ENCODE data around the gene MACF1. TPM values are rescaled to one million over a fixed set of nuclear protein-coding genes. Genes with fewer than 3 reads are reported as not detected.

MACF1 gene
- total RNA-seq, 1 experiment from 2014 or later = 104 TPM

GRCh38 chr1:39346872-39347271 is 142.4 kb downstream of the MACF1 start:
- intact Hi-C loops (cut with micrococcal nuclease; ENCODE audit: unreplicated experiment) = no loop called here
- H3K27me3 ChIP-seq (replicated peaks; ENCODE audit: control insufficient read depth, insufficient read depth, low read length) = no peaks in the 10 kb centered on the region
- BruUV-seq (replicated peaks) = no TSS peak
- H3K36me3 ChIP-seq (ENCODE audit: control insufficient read depth, insufficient read depth, low read length) = no peaks in the 10 kb centered on the region
- no peaks in the 10 kb centered on the region for H3K9me3 ChIP-seq
- no peak for DNase-seq
- H3K4me1 ChIP-seq = no peaks in the 10 kb centered on the region
- TF ChIP-seq CTCF (IDR thresholded peaks at IDR 0.05; ENCODE audit: insufficient read depth in 1 of 2, low read depth in 1 of 2, low read length in 1 of 2, severe bottlenecking in 1 of 2, unreplicated experiment in 1 of 2) = no peak
- no peak overlapping the region for H3K4me3 Mint-ChIP-seq (ENCODE audit: unreplicated experiment)
- no peaks in the 10 kb centered on the region for H3K27me3 Mint-ChIP-seq (ENCODE audit: insufficient read depth, unreplicated experiment)
- no peak overlapping the region for H3K4me3 ChIP-seq (ENCODE audit: low read depth, low read length)
- no peak overlapping the region for H3K27ac Mint-ChIP-seq (ENCODE audit: unreplicated experiment)
- ChIA-PET POLR2A (no interaction called here), CTCF (no interaction called here)
- peaks cover 68% of the 10 kb centered on the region for H3K36me3 Mint-ChIP-seq (ENCODE audit: insufficient read depth, unreplicated experiment)
- no peaks in the 10 kb centered on the region for H3K9me3 Mint-ChIP-seq (ENCODE audit: unreplicated experiment)
- no peaks in the 10 kb centered on the region for H3K4me1 Mint-ChIP-seq (ENCODE audit: low read depth, unreplicated experiment)

- CTCF ChIA-PET = no interaction called here
- no peaks in the 10 kb centered on the region for H3K4me1 Mint-ChIP-seq (ENCODE audit: low read depth, unreplicated experiment)
- no peak for DNase-seq
- no peak for TF ChIP-seq CTCF (IDR thresholded peaks at IDR 0.05; ENCODE audit: insufficient read depth in 1 of 2, low read depth in 1 of 2, low read length in 1 of 2, severe bottlenecking in 1 of 2, unreplicated experiment in 1 of 2)
- H3K4me3 Mint-ChIP-seq (ENCODE audit: unreplicated experiment) = no peak overlapping the region
- Histone ChIP-seq H3K9me3 (no peaks in the 10 kb centered on the region), H3K36me3 (ENCODE audit: control insufficient read depth, insufficient read depth, low read length) (peaks cover 2% of the 10 kb centered on the region), H3K4me3 (ENCODE audit: low read depth, low read length) (no peak overlapping the region), H3K27me3 (replicated peaks; ENCODE audit: control insufficient read depth, insufficient read depth, low read length) (no peaks in the 10 kb centered on the region), H3K4me1 (no peaks in the 10 kb centered on the region)
- POLR2A ChIA-PET = no interaction called here
- intact Hi-C loops (cut with micrococcal nuclease; ENCODE audit: unreplicated experiment) = no loop called here
- no TSS peak for BruUV-seq (replicated peaks)
- H3K36me3 Mint-ChIP-seq (ENCODE audit: insufficient read depth, unreplicated experiment) = peaks cover 72% of the 10 kb centered on the region
- no peaks in the 10 kb centered on the region for H3K9me3 Mint-ChIP-seq (ENCODE audit: unreplicated experiment)
- H3K27ac Mint-ChIP-seq (ENCODE audit: unreplicated experiment) = no peak overlapping the region
- no peaks in the 10 kb centered on the region for H3K27me3 Mint-ChIP-seq (ENCODE audit: insufficient read depth, unreplicated experiment)
Observed at GRCh38 chr1:39348278-39348677, 143.8 kb downstream of the MACF1 start.

- intact Hi-C loops (cut with micrococcal nuclease; ENCODE audit: unreplicated experiment) = no loop called here
- no TSS peak for BruUV-seq (replicated peaks)
- H3K27ac Mint-ChIP-seq (ENCODE audit: unreplicated experiment) = no peak overlapping the region
- no peaks in the 10 kb centered on the region for H3K9me3 Mint-ChIP-seq (ENCODE audit: unreplicated experiment)
- no peak overlapping the region for H3K4me3 Mint-ChIP-seq (ENCODE audit: unreplicated experiment)
- no peaks in the 10 kb centered on the region for H3K4me1 Mint-ChIP-seq (ENCODE audit: low read depth, unreplicated experiment)
- Histone ChIP-seq H3K4me1 (no peaks in the 10 kb centered on the region), H3K4me3 (ENCODE audit: low read depth, low read length) (no peak overlapping the region), H3K36me3 (ENCODE audit: control insufficient read depth, insufficient read depth, low read length) (peaks cover 2% of the 10 kb centered on the region), H3K27me3 (replicated peaks; ENCODE audit: control insufficient read depth, insufficient read depth, low read length) (no peaks in the 10 kb centered on the region), H3K9me3 (no peaks in the 10 kb centered on the region)
- H3K36me3 Mint-ChIP-seq (ENCODE audit: insufficient read depth, unreplicated experiment) = peaks cover 82% of the 10 kb centered on the region
- H3K27me3 Mint-ChIP-seq (ENCODE audit: insufficient read depth, unreplicated experiment) = no peaks in the 10 kb centered on the region
- TF ChIP-seq CTCF (IDR thresholded peaks at IDR 0.05; ENCODE audit: insufficient read depth in 1 of 2, low read depth in 1 of 2, low read length in 1 of 2, severe bottlenecking in 1 of 2, unreplicated experiment in 1 of 2) = no peak
- ChIA-PET POLR2A (no interaction called here), CTCF (no interaction called here)
- DNase-seq = no peak
Observed at GRCh38 chr1:39352881-39353280, 148.4 kb downstream of the MACF1 start.

All from Caco-2 (cell line).